HFF-Myc (cell line): ENCODE results near the gene TGM2.

Experiments
- DNase-seq: peaks from one replicate; pipeline ENCODE4 v3.0.0-alpha.2; 2011; ENCODE audit warnings: low read depth; ENCODE audit errors: extremely low read depth
- H3K4me3 ChIP-seq: replicated peaks from 2 replicates; pipeline ENCODE4 v1.5.1; 2011; ENCODE audit warnings: low read depth, mild to moderate bottlenecking, control low read depth, low read length
- CTCF ChIP-seq: IDR thresholded peaks from 2 replicates; pipeline ENCODE4 v1.5.1; 2012; ENCODE audit warnings: mild to moderate bottlenecking, low read depth, low read length, control low read depth; ENCODE audit errors: missing control alignments

The TGM2 gene

GRCh38 chr20:38143646-38144554 lies 21.2 kb downstream of the TGM2 start:
- H3K4me3 ChIP-seq, result no peak overlapping the region
- no peak for DNase-seq
- TF ChIP-seq CTCF, result no peak

GRCh38 chr20:38143238-38143645 lies 21.8 kb downstream of the TGM2 start:
- no peak overlapping the region for H3K4me3 ChIP-seq
- TF ChIP-seq CTCF, result no peak
- DNase-seq, result no peak

DNA sequence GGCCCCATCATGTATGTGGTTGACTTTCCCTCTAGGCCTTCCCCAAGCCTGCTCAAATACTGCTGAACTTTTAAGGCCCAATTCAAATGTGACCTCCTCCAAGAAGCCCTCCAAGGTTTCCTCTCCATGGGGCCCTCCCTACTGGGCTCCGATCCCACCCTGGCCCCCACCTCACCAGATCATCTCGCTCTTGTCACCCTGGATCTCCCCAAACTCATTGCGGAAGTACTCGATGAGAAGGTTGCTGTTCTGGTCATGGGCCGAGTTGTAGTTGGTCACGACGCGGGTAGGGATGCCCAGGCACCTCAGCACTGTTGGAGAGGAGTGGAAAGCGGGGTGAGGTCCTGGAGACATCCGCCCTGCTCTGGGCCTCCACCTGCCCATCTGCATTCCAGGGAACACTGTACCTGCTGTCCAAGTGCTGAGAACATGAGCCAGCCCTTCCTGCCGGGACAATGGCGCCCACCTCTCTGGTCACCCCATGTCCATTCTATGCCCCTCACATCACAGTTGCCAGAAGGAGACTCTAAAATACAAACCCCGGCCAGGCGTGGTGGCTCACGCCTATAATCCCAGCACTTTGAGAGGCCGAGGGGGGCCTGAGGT lies 23.1 kb downstream of the TGM2 start:
- H3K4me3 ChIP-seq, result no peak overlapping the region
- no peak for TF ChIP-seq CTCF
- DNase-seq, result no peak

GRCh38 chr20:38141204-38141888 lies 23.7 kb downstream of the TGM2 start:
- TF ChIP-seq CTCF, result no peak
- no peak overlapping the region for H3K4me3 ChIP-seq
- no peak for DNase-seq

GRCh38 chr20:38139977-38140753 lies 24.9 kb downstream of the TGM2 start:
- H3K4me3 ChIP-seq, result no peak overlapping the region
- no peak for TF ChIP-seq CTCF
- no peak for DNase-seq

DNA sequence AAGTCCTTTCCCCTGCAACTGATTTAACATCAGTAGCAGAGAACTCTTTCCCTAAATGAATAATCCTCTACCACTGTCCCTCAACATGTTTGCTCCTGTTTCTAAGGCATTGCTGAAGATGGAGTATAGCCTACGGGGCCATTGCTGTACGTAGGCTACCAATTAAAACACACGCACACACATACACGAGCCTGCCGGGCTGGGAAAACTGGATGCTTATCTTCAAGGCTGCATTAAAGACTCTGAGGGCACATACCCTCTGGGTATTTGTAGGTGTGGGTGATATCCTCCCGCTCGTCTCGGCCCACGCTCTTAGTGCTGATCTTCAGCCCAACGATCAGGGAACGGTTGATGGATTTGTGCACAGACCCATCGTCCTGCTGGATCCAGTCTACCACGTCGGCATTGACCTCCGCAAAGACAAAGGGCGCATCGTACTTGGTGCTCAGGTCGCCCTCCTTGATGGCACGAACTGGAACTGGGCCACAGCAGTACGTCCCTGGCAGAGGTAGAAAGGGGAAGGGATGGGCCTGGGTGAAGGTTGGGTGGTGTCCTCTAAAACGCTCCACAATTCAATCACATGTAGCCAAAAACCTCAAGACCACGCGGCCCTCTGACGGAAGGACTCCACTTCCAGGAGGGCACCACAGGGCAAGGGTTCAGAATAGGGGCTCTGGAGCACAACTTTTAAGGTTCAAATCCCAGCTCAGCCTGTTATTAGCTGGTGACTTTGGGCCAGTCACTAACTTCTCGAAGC lies 25.7 kb downstream of the TGM2 start:
- TF ChIP-seq CTCF, result no peak
- DNase-seq, result no peak
- H3K4me3 ChIP-seq, result no peak overlapping the region
